ENCODE measurements around the gene TCTN3. TPM values are rescaled to one million over a fixed set of nuclear protein-coding genes. Genes with fewer than 3 reads are reported as not detected.
A peak's percentile ranks its signal among the peaks of the same experiment; 100 is the strongest.

Gene TCTN3
- total and polyA plus RNA-seq, 2 experiments from 2014 or later, result 46.4 to 55.6 TPM

- 67% methylated on average over 1 of the region's 1 CpG for WGBS (ENCODE audit: low lambda C conversion rate, missing lambda C conversion rate)
- Histone ChIP-seq H3K27ac (no peak overlapping the region), H3K9me2 (replicated peaks; ENCODE audit: insufficient read depth) (no peaks in the 10 kb centered on the region), H3K4me2 (no peak overlapping the region), H4K20me1 (ENCODE audit: insufficient read depth, poor library complexity, severe bottlenecking) (no peaks in the 10 kb centered on the region), H3K4me3 (no peak overlapping the region), H3K79me2 (no peaks in the 10 kb centered on the region), H3K36me3 (replicated peaks; ENCODE audit: insufficient read depth, low read depth) (no peaks in the 10 kb centered on the region), H3K9me3 (ENCODE audit: low read depth) (no peaks in the 10 kb centered on the region), H3K27me3 (no peaks in the 10 kb centered on the region), H2AFZ (no peak overlapping the region), H3K4me1 (ENCODE audit: insufficient read depth) (peaks cover 3% of the 10 kb centered on the region)
- TF ChIP-seq EZH2 (IDR thresholded peaks at IDR 0.05; ENCODE audit: borderline replicate concordance), result no peak
- TF ChIP-seq, protein P1, sequence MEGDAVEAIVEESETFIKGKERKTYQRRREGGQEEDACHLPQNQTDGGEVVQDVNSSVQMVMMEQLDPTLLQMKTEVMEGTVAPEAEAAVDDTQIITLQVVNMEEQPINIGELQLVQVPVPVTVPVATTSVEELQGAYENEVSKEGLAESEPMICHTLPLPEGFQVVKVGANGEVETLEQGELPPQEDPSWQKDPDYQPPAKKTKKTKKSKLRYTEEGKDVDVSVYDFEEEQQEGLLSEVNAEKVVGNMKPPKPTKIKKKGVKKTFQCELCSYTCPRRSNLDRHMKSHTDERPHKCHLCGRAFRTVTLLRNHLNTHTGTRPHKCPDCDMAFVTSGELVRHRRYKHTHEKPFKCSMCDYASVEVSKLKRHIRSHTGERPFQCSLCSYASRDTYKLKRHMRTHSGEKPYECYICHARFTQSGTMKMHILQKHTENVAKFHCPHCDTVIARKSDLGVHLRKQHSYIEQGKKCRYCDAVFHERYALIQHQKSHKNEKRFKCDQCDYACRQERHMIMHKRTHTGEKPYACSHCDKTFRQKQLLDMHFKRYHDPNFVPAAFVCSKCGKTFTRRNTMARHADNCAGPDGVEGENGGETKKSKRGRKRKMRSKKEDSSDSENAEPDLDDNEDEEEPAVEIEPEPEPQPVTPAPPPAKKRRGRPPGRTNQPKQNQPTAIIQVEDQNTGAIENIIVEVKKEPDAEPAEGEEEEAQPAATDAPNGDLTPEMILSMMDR (IDR thresholded peaks at IDR 0.05; ENCODE audit: poor library complexity), result no peak
- no peak for TF ChIP-seq EZH2phosphoT487 (IDR thresholded peaks at IDR 0.05; ENCODE audit: low read depth, severe bottlenecking, unreplicated experiment)
- no peak for DNase-seq (ENCODE audit: low spot score)
Measured at GRCh38 chr10:95663496-95663895, 30.2 kb downstream of the TCTN3 start.

GRCh38 chr10:95661818-95662217 is 31.9 kb downstream of the TCTN3 start:
- H4K20me1 ChIP-seq (ENCODE audit: insufficient read depth, poor library complexity, severe bottlenecking), result no peaks in the 10 kb centered on the region

DNA sequence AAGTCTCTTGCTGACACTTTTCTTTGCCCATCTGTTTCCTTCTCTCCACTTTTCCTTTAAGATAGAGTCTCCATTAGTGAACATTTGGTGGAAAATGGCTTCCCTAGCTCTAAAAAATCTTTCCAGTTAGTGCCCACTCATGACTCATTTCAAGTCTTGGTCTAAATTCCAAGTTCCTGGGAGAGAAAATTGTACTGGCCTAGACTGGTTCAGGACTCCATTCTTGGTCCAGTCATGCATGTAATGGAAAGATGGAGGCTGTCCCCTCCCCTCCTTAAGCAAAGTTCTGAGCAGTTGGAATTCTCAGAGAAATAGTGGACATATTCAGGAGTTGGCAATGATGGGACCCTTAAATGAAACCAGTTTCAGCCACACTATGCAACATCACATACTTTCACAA is 33.4 kb downstream of the TCTN3 start:
- H3K79me2 ChIP-seq, result peaks cover 9% of the 10 kb centered on the region
- no peaks in the 10 kb centered on the region for H3K27me3 ChIP-seq
- H3K36me3 ChIP-seq (replicated peaks; ENCODE audit: insufficient read depth, low read depth), result no peaks in the 10 kb centered on the region
- TF ChIP-seq, protein P1 (IDR thresholded peaks at IDR 0.05; ENCODE audit: poor library complexity), result no peak
- no peaks in the 10 kb centered on the region for H3K9me2 ChIP-seq (replicated peaks; ENCODE audit: insufficient read depth)
- peaks cover 3% of the 10 kb centered on the region for H3K4me1 ChIP-seq (ENCODE audit: insufficient read depth)
- H3K4me3 ChIP-seq, result no peak overlapping the region
- H3K4me2 ChIP-seq, result no peak overlapping the region
- no peak overlapping the region for H2AFZ ChIP-seq
- no peaks in the 10 kb centered on the region for H3K9me3 ChIP-seq (ENCODE audit: low read depth)
- no peaks in the 10 kb centered on the region for H4K20me1 ChIP-seq (ENCODE audit: insufficient read depth, poor library complexity, severe bottlenecking)
- no peak for DNase-seq (ENCODE audit: low spot score)
- H3K27ac ChIP-seq, result no peak overlapping the region

More at GRCh38 chr10:95661818-95662217, 31.9 kb downstream of the TCTN3 start:
- H3K36me3 ChIP-seq (replicated peaks; ENCODE audit: insufficient read depth, low read depth), result no peaks in the 10 kb centered on the region
- peak; percentile 42 for DNase-seq (ENCODE audit: low spot score)
- H3K9me2 ChIP-seq (replicated peaks; ENCODE audit: insufficient read depth), result no peaks in the 10 kb centered on the region
- H3K4me1 ChIP-seq (ENCODE audit: insufficient read depth), result peaks cover 3% of the 10 kb centered on the region
- TF ChIP-seq EZH2phosphoT487 (IDR thresholded peaks at IDR 0.05; ENCODE audit: low read depth, severe bottlenecking, unreplicated experiment) (no peak), EZH2 (IDR thresholded peaks at IDR 0.05; ENCODE audit: borderline replicate concordance) (no peak)
- no peaks in the 10 kb centered on the region for H3K9me3 ChIP-seq (ENCODE audit: low read depth)
- H2AFZ ChIP-seq, result no peak overlapping the region
- no peak overlapping the region for H3K4me2 ChIP-seq
- no peak overlapping the region for H3K4me3 ChIP-seq
- peak overlapping the region; percentile 56 for H3K27ac ChIP-seq
- no peaks in the 10 kb centered on the region for H3K79me2 ChIP-seq
- H3K27me3 ChIP-seq, result no peaks in the 10 kb centered on the region
- 65% methylated on average over 1 of the region's 1 CpG for WGBS (ENCODE audit: low lambda C conversion rate, missing lambda C conversion rate)

- Histone ChIP-seq H3K79me2 (peaks cover 39% of the 10 kb centered on the region), H3K4me3 (no peak overlapping the region), H3K9me3 (ENCODE audit: low read depth) (no peaks in the 10 kb centered on the region), H3K9me2 (replicated peaks; ENCODE audit: insufficient read depth) (no peaks in the 10 kb centered on the region), H3K4me1 (ENCODE audit: insufficient read depth) (peaks cover 2% of the 10 kb centered on the region), H3K27me3 (no peaks in the 10 kb centered on the region), H3K36me3 (replicated peaks; ENCODE audit: insufficient read depth, low read depth) (no peaks in the 10 kb centered on the region), H2AFZ (peak overlapping the region; percentile 34), H3K4me2 (peak overlapping the region; percentile 77), H3K27ac (peak overlapping the region; percentile 36), H4K20me1 (ENCODE audit: insufficient read depth, poor library complexity, severe bottlenecking) (peaks cover 3% of the 10 kb centered on the region)
- 48% methylated on average over 1 of the region's 1 CpG for WGBS (ENCODE audit: low lambda C conversion rate, missing lambda C conversion rate)
- TF ChIP-seq EZH2 (IDR thresholded peaks at IDR 0.05; ENCODE audit: borderline replicate concordance) (no peak), EZH2phosphoT487 (IDR thresholded peaks at IDR 0.05; ENCODE audit: low read depth, severe bottlenecking, unreplicated experiment) (no peak)
- DNase-seq (ENCODE audit: low spot score), result no peak
Measured at GRCh38 chr10:95657250-95657649, 36.5 kb downstream of the TCTN3 start.
